Body of pancreas (tissue), 4 donors: Measurements from ENCODE around the gene PRTFDC1.

Experiments used
- POLR2A ChIP-seq, 3 donors: fragments of 450-650 bp; IDR thresholded peaks; one replicate each; pipeline ENCODE4 v1.6.1; 2016; ENCODE audit warnings: antibody characterized with exemption in 3 of 3, mild to moderate bottlenecking in 2 of 3
- TF ChIP-seq, protein P1 (sequence below), 7 experiments: fragments of 450-650 bp in 4 of 7; fragments of 200-600 bp in 3 of 7; sonication (generic) in 3 of 7; IDR thresholded peaks; one replicate each; pipeline ENCODE4 v1.5.1; 2016 to 2019; ENCODE audit warnings: antibody characterized with exemption in 7 of 7

DNA sequence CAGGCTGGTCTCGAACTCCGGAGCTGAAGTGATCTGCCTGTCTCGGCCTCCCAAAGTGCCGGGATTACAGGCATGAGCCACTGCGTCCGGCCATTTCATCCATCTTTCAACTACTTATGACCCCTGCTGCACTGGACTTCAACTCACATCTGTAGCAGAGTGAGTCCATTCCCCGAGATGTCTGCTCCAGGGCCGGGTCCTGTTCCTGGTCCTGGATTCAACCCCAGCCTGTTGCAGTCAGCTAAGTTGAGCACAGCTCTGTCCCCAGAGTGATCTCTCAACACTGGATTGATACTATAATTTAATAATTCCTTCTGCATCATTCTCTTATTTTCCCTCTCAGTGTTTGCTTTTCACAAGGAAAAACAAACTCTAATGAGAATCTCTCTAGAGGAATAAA, 25.8 kb downstream of the PRTFDC1 start:
- TF ChIP-seq, protein P1, sequence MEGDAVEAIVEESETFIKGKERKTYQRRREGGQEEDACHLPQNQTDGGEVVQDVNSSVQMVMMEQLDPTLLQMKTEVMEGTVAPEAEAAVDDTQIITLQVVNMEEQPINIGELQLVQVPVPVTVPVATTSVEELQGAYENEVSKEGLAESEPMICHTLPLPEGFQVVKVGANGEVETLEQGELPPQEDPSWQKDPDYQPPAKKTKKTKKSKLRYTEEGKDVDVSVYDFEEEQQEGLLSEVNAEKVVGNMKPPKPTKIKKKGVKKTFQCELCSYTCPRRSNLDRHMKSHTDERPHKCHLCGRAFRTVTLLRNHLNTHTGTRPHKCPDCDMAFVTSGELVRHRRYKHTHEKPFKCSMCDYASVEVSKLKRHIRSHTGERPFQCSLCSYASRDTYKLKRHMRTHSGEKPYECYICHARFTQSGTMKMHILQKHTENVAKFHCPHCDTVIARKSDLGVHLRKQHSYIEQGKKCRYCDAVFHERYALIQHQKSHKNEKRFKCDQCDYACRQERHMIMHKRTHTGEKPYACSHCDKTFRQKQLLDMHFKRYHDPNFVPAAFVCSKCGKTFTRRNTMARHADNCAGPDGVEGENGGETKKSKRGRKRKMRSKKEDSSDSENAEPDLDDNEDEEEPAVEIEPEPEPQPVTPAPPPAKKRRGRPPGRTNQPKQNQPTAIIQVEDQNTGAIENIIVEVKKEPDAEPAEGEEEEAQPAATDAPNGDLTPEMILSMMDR (IDR thresholded peaks at IDR 0.05), result no peak
- no peak for TF ChIP-seq POLR2A (IDR thresholded peaks at IDR 0.05)
